NCI-H524 (cell line): ENCODE results near the gene EFHD1.

ENCODE experiments used
- DNase-seq, 2 experiments: peaks; one replicate each; lab custom pipeline; 2025; lab: John Stamatoyannopoulos, UW

EFHD1 gene, protein sequence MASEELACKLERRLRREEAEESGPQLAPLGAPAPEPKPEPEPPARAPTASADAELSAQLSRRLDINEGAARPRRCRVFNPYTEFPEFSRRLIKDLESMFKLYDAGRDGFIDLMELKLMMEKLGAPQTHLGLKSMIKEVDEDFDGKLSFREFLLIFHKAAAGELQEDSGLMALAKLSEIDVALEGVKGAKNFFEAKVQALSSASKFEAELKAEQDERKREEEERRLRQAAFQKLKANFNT

DNA sequence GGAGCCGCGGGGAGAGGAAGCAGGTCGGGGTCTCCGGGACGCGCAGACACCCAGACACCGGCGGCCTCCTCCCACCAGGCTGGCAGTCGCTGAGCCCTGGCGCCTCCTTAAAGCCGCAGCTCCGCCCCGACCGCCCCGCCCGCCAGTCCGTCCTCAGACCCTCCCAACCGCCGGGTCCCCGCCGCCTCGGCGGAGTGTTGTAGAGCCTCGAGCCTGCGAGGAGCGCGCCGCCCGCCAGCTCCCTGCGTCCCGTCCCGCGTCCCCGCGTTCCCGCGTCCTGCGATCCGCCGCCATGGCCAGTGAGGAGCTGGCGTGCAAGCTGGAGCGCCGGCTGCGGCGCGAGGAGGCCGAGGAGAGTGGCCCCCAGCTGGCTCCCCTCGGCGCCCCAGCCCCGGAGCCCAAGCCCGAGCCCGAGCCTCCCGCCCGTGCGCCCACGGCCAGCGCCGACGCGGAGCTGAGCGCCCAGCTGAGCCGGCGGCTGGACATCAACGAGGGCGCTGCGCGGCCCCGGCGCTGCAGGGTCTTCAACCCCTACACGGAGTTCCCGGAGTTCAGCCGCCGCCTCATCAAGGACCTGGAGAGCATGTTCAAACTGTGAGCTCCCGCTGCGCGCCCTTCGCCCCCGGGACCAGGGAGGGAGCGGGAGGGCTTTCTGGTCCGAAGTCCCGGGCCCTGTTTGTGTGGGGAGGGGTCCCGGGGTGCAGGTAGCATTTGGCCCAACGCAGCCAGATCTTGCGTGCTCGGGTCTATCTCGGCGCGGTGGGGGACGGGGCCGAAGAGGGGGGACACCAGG is at the start of gene EFHD1:
Gene EFHD1 (plus strand): TSS at position 192 of the 793 bp plus-strand sequence. CDS start 101 bp downstream, at position 293.
- DNase-seq: peak in 1 of 2 experiments; percentile 53

DNA sequence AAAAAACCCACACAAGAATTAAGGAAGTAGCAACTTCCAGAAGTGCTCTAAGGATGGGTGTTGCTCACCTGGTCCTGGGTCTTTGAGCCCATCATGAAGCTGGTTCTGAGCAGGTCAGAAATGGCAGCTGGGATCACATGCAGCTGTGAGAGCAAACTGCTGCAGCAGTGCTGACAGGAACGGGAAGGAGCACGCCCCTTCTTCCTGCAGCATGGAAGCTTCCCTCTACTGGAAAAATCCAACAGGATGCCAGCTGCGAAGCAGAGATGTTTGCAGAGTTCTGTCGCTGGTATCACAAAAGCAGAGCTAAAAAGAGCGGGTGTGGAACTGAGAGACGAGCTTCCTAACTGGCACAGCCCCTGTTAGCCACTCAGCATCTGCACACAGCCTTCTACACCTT is 49.2 kb upstream of the EFHD1 start:
- DNase-seq: no peak

- no peak for DNase-seq
Observed at GRCh38 chr2:232586943-232587505, 46.4 kb upstream of the EFHD1 start.

DNA sequence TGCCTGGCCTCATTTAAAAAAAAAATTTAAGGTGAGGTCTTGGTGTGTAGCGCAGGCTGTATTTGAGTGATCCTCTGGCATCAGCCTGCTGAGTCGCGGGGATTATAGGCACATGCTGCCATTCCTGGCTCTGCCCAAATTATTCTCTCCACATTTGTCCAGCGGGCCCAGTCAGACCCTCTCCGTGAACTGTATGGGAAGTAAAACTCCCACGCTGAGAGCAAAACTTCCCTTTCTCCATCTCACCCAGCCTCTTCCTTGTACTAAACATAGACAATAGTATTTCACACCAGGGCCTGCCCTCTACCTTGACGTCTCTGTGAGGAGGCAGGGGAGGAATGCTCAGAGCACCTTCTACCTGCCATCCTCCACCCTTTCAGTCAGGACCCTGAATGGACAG is 45.9 kb upstream of the EFHD1 start:
- no peak for DNase-seq

DNA sequence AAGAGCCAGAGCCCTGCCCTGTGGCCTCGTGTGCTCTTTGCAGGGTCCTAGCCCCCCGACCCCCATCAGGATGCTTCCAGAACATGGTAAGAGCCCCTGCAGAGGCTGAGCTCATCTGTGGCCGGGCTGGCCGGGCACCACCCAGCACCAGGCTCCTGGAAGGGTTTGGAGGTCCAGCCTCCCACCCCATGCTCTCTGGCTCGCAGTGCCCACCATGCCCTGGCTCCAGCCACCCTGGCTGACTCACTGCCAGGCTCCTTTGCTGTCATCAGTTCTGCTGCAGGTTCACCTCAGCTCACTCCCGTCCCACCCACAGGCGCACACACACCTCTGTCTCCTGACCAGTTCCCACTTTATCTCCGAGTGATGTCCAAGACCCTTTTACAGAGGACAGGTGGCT is 45.4 kb upstream of the EFHD1 start:
- no peak for DNase-seq

DNA sequence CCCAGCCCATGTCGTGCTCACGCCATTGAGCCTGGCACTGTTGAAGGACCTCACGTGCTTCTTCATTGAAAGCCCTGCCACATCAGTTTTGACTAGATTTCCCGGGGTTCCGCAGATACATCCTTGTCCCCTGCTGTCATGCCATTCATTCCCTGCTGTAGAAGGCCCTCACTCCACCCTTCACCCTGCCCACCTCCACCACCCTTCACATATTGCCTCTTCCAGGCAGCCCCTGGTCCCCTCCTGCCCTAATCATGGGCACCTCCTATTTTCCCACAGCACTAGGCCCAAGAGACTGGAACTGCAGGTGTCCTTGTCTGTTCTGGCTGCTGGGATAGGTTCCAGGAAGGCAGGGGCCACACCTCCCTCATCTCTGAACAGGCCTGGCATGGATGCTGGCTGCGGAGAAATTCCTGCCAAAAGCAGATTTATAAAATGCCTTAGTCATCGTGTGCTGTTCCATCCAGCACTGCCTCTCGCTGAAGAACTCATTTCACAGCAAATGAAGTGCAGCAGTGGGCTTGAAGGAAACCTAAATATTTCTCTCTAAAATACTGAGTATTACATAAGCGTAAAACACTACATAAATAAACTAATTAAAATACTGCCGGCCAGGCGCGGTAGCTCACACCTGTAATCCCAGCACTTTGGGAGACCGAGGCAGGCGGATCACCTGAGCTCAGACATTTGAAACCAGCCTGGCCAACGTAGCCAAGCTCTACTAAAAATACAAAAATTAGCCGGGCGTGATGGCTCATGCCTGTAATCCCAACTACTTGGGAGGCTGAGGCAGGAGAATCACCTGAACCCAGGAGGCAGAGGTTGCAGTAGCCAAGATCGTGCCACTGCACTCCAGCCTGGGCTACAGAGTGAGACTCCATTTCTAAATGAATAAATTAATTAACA is 44.5 kb upstream of the EFHD1 start:
- no peak for DNase-seq

GRCh38 chr2:232592772-232593395 is 40.5 kb upstream of the EFHD1 start:
- DNase-seq: no peak

GRCh38 chr2:232593982-232594381 is 39.4 kb upstream of the EFHD1 start:
- DNase-seq: no peak

DNA sequence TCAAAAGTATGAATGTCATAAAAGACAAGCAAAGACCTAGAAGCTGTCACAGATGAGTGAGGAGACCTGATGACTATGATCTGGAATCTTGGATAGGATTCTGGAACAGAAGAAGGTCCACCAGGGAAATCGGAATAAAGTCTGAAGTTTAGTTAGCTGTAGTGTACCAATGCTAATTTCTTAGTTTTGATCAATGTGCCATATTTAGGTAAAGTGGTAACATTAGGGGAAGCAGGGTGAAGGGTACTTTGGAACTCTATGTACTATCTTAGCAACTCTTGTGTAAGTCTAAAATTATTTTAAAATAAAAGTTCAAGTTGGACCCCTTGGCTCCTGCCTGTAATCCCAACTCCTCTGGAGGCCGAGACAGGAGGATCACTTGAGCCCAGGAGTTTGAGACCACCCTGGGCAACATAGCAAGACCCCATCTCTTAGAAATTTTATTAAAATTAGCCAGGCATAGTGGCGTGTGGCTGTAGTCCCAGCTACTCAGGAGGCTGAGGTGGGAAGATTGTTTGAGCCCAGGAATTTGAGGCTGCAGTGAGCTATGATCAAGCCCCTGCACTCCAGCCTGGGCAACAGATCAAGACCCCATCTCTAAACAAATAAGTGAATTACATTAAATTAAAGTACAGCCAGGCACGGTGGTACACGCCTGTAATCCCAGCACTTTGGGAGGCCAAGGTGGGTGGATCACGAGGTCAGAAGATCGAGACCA is 35.9 kb upstream of the EFHD1 start:
- no peak for DNase-seq

GRCh38 chr2:232598293-232598692 is 35.1 kb upstream of the EFHD1 start:
- no peak for DNase-seq

GRCh38 chr2:232600053-232600773 is 33.2 kb upstream of the EFHD1 start:
- no peak for DNase-seq

DNA sequence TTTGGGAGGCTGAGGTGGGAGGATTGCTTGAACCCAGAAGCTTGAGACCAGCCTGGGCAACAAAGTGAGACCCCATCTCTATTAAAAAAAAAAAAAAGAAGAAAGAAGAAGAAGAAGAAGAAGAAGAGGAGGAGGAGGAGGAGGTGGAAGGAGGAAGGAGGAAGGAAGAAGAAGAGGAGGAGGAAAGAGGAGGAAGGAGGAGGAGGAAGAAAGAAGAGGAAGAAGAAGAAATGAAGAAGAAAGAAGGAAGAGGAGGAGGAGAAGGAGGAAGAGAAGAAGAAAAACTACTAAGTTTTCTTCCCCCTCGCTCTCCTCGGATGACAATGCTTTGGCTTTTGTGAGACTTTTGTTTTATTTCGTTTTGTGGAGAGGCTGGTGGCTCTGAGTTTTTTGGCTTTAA is 30.1 kb upstream of the EFHD1 start:
- no peak for DNase-seq

DNA sequence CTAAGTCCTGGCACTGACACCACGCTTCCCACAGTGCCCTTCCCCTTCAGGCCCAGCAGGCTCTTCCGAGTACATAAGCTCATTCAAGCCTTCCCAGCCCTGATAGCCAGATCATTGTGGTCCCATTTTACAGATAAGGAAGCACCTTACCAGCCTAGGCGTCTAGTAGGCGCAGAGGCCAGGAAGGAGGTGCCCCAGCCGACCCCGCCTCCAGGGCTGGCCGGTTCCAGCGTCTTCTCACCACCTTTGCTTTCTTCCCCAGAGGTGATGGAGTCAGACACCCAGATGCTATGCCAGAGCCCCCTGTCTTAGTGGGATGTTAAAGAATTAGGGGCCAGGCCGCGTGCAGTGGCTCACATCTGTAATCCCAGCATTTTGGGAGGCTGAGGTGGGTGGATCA is 28.9 kb upstream of the EFHD1 start:
- no peak for DNase-seq

GRCh38 chr2:232607011-232607410 is 26.4 kb upstream of the EFHD1 start:
- no peak for DNase-seq

GRCh38 chr2:232609607-232610006 is 23.8 kb upstream of the EFHD1 start:
- no peak for DNase-seq

GRCh38 chr2:232610081-232610480 is 23.3 kb upstream of the EFHD1 start:
- no peak for DNase-seq

GRCh38 chr2:232611061-232611460 is 22.3 kb upstream of the EFHD1 start:
- no peak for DNase-seq

- DNase-seq: peak; percentile 18 to 46
Observed at GRCh38 chr2:232611559-232612218, 21.7 kb upstream of the EFHD1 start.

- no peak for DNase-seq
Observed at GRCh38 chr2:232613538-232614134, 19.8 kb upstream of the EFHD1 start.
